Tibial artery (tissue), 4 donors: ENCODE measurements around the gene F8.
A peak's percentile ranks its signal among the peaks of the same experiment; 100 is the strongest.
"Not testable (repeated sequence)": the region's sequence is repeated elsewhere in the genome, so short reads cannot be mapped to it uniquely, and the experiment has no call there.

Experiments used
- DNase-seq, 2 donors: peaks; one replicate each; pipeline ENCODE4 v3.0.0-alpha.2; 2019
- H3K27ac ChIP-seq, 2 donors: fragments of 200-600 bp; sonication (generic) in 1 of 2; 1 replicate in 1 of 2; 2 replicates in 1 of 2; pipeline ENCODE4 v1.5.1; 2018 to 2019; ENCODE audit warnings: mild to moderate bottlenecking in 1 of 2
- H3K27me3 ChIP-seq, 2 donors: fragments of 200-600 bp; sonication (generic) in 1 of 2; one replicate each; pipeline versions ENCODE4 v1.5.1 to v1.6.0; 2016 to 2019
- H3K36me3 ChIP-seq, 3 donors: fragments of 200-600 bp; sonication (generic) in 2 of 3; one replicate each; pipeline ENCODE4 v1.5.1; 2016 to 2019; ENCODE audit warnings: mild to moderate bottlenecking in 2 of 3
- H3K4me1 ChIP-seq, 4 donors: fragments of 200-600 bp; sonication (generic) in 2 of 4; 1 replicate in 3 of 4; 2 replicates in 1 of 4; pipeline ENCODE4 v1.5.1; 2016 to 2019
- H3K4me3 ChIP-seq, 2 donors: fragments of 200-600 bp; sonication (generic) in 1 of 2; 1 replicate in 1 of 2; 2 replicates in 1 of 2; pipeline ENCODE4 v1.5.1; 2018 to 2019; ENCODE audit warnings: mild to moderate bottlenecking in 2 of 2
- H3K9me3 ChIP-seq, 3 donors: fragments of 200-600 bp; sonication (generic) in 1 of 3; one replicate each; pipeline ENCODE4 v1.5.1; 2016 to 2019
- CTCF ChIP-seq, 2 experiments: fragments of 200-600 bp in 1 of 2; fragments of 450-650 bp in 1 of 2; IDR thresholded peaks; one replicate each; pipeline ENCODE4 v1.5.1; 2017 to 2019; ENCODE audit warnings: antibody characterized with exemption in 2 of 2, mild to moderate bottlenecking in 1 of 2, moderate library complexity in 1 of 2
- intact Hi-C: fragments of 100-400 bp; cut with DNase I; formaldehyde crosslinking; loops from one replicate; pipeline ENCODE4 v1.15.0; 2023; ENCODE audit warnings: low total_unique reads

Gene F8

GRCh38 chrX:155023907-155024833 lies 1.6 kb upstream of the F8 start:
- H3K27ac ChIP-seq = no peak overlapping the region
- H3K9me3 ChIP-seq = no peaks in the 10 kb centered on the region
- H3K4me1 ChIP-seq = peaks cover 0 to 12% (median 0%) of the 10 kb centered on the region in 4 donors
- no peak for DNase-seq
- no peak overlapping the region for H3K4me3 ChIP-seq
- intact Hi-C loops = no loop called here
- H3K27me3 ChIP-seq = no peaks in the 10 kb centered on the region
- TF ChIP-seq CTCF (IDR thresholded peaks at IDR 0.05) = no peak
- H3K36me3 ChIP-seq = no peaks in the 10 kb centered on the region

- H3K4me3 ChIP-seq = no peak overlapping the region
- no peaks in the 10 kb centered on the region for H3K27me3 ChIP-seq
- DNase-seq = no peak
- H3K4me1 ChIP-seq = no peaks in the 10 kb centered on the region
- TF ChIP-seq CTCF (IDR thresholded peaks at IDR 0.05) = no peak
- H3K27ac ChIP-seq = no peak overlapping the region
- no peaks in the 10 kb centered on the region for H3K36me3 ChIP-seq
- intact Hi-C loops = no loop called here
- H3K9me3 ChIP-seq = no peaks in the 10 kb centered on the region
These were observed 1.9 kb downstream of the F8 start for GRCh38 chrX:155020591-155020990.

- no peak for DNase-seq
- no peak for TF ChIP-seq CTCF (IDR thresholded peaks at IDR 0.05)
- H3K36me3 ChIP-seq = no peaks in the 10 kb centered on the region
- no peaks in the 10 kb centered on the region for H3K4me1 ChIP-seq
- peak overlapping the region in 1 of 2 donors; percentile 28 for H3K27ac ChIP-seq
- no peaks in the 10 kb centered on the region for H3K27me3 ChIP-seq
- no peaks in the 10 kb centered on the region for H3K9me3 ChIP-seq
- no peak overlapping the region for H3K4me3 ChIP-seq
- intact Hi-C loops = no loop called here
These were observed 12.5 kb downstream of the F8 start for GRCh38 chrX:155009994-155010472.

- not testable (repeated sequence) for H3K27ac ChIP-seq
These were observed 13.9 kb downstream of the F8 start for GRCh38 chrX:155008578-155008977.

GRCh38 chrX:155006913-155007671 lies 15.4 kb downstream of the F8 start:
- DNase-seq, H3K27ac ChIP-seq: not testable (repeated sequence)

More at GRCh38 chrX:155008578-155008977, 13.9 kb downstream of the F8 start:
- H3K4me1 ChIP-seq, DNase-seq, H3K9me3 ChIP-seq, H3K4me3 ChIP-seq, intact Hi-C loops, H3K27me3 ChIP-seq, H3K36me3 ChIP-seq: not testable (repeated sequence)

GRCh38 chrX:155006379-155006778 lies 16.1 kb downstream of the F8 start:
- intact Hi-C loops, DNase-seq, H3K27me3 ChIP-seq: not testable (repeated sequence)

More at GRCh38 chrX:155006913-155007671, 15.4 kb downstream of the F8 start:
- H3K36me3 ChIP-seq, H3K9me3 ChIP-seq, H3K4me3 ChIP-seq, H3K4me1 ChIP-seq, intact Hi-C loops, H3K27me3 ChIP-seq: not testable (repeated sequence)

GRCh38 chrX:155005190-155005589 lies 17.3 kb downstream of the F8 start:
- no peaks in the 10 kb centered on the region for H3K27me3 ChIP-seq
- H3K36me3 ChIP-seq = no peaks in the 10 kb centered on the region
- intact Hi-C loops = no loop called here
- DNase-seq = no peak
- H3K4me3 ChIP-seq = no peak overlapping the region
- H3K27ac ChIP-seq = no peak overlapping the region
- TF ChIP-seq CTCF (IDR thresholded peaks at IDR 0.05) = no peak
- H3K4me1 ChIP-seq = no peaks in the 10 kb centered on the region
- no peaks in the 10 kb centered on the region for H3K9me3 ChIP-seq

More at GRCh38 chrX:155006379-155006778, 16.1 kb downstream of the F8 start:
- H3K9me3 ChIP-seq, H3K4me3 ChIP-seq, H3K27ac ChIP-seq, H3K36me3 ChIP-seq, H3K4me1 ChIP-seq: not testable (repeated sequence)
